SKM-1 treated with dmso at 0.1 percent for 144 hours (cell line): ENCODE measurements around the gene UNC5B.

Source experiments
- DNase-seq: peaks from one replicate; lab custom pipeline; 2025; ENCODE audit not compliant: unreplicated experiment; lab: John Stamatoyannopoulos, UW

The UNC5B gene

GRCh38 chr10:71239131-71239915 is 27.0 kb downstream of the UNC5B start:
- no peak for DNase-seq

GRCh38 chr10:71239946-71240795 is 27.8 kb downstream of the UNC5B start:
- no peak for DNase-seq

- no peak for DNase-seq
These were observed 28.9 kb downstream of the UNC5B start for GRCh38 chr10:71241114-71241829.

- DNase-seq = no peak
These were observed 29.7 kb downstream of the UNC5B start for GRCh38 chr10:71241830-71242621.

GRCh38 chr10:71242622-71243009 is 30.2 kb downstream of the UNC5B start:
- DNase-seq = no peak

- peak; percentile 44 for DNase-seq
These were observed 31.5 kb downstream of the UNC5B start for GRCh38 chr10:71243756-71244395.

GRCh38 chr10:71244431-71245419 is 32.4 kb downstream of the UNC5B start:
- no peak for DNase-seq

GRCh38 chr10:71245420-71246325 is 33.3 kb downstream of the UNC5B start:
- no peak for DNase-seq

- peak; percentile 30 for DNase-seq
These were observed 34.4 kb downstream of the UNC5B start for GRCh38 chr10:71246591-71247413.

- no peak for DNase-seq
These were observed 35.0 kb downstream of the UNC5B start for GRCh38 chr10:71247414-71247705.

- DNase-seq = no peak
These were observed 35.4 kb downstream of the UNC5B start for GRCh38 chr10:71247804-71248203.

GRCh38 chr10:71248210-71248609 is 35.8 kb downstream of the UNC5B start:
- DNase-seq = no peak

- no peak for DNase-seq
These were observed 37.6 kb downstream of the UNC5B start for GRCh38 chr10:71249996-71250395.

GRCh38 chr10:71250405-71250804 is 38.0 kb downstream of the UNC5B start:
- peak; percentile 5 for DNase-seq

GRCh38 chr10:71250842-71251241 is 38.5 kb downstream of the UNC5B start:
- DNase-seq = no peak

GRCh38 chr10:71251319-71251718 is 38.9 kb downstream of the UNC5B start:
- DNase-seq = no peak

GRCh38 chr10:71252220-71252619 is 39.9 kb downstream of the UNC5B start:
- no peak for DNase-seq
